ENCODE measurements around the gene SLC44A1. TPM values are rescaled to one million over a fixed set of nuclear protein-coding genes. Genes with fewer than 3 reads are reported as not detected.

SLC44A1 gene
- total and polyA plus RNA-seq, 10 of the 15 experiments (the other 5 are each of a cell fraction or from before 2014, with no cell fraction given), result 2.4 to 21.2 (median 12.4) TPM

GRCh38 chr9:105233873-105234272 lies 10.6 kb upstream of the SLC44A1 start:
- POLR2A ChIA-PET, result no interaction called here
- in situ Hi-C loops (cut with MboI), result no loop called here
- no peaks in the 10 kb centered on the region for H3K9me3 ChIP-seq (replicated peaks; ENCODE audit: control insufficient read depth, insufficient read depth, low read length)
- no peaks in the 10 kb centered on the region for H3K36me3 ChIP-seq (ENCODE audit: control insufficient read depth in 2 of 2, insufficient read depth in 2 of 2, low read length in 1 of 2)
- SMC1A ChIA-PET (ENCODE audit: uncharacterized antibody, unreplicated experiment), result interaction anchor here (0.6 kb wide), 1 partner anchor 451 kb away, joined by 3 read pairs; no protein-coding TSS in a partner anchor
- H3K4me2 ChIP-seq (ENCODE audit: control insufficient read depth, insufficient read depth), result no peak overlapping the region
- FAIRE-seq (no peak), DNase-seq (ENCODE audit: low read depth, low spot score) (no peak), ATAC-seq (no peak)
- no peaks in the 10 kb centered on the region for H3K4me1 ChIP-seq (ENCODE audit: control insufficient read depth, insufficient read depth, low read length)
- CTCF ChIA-PET, result interaction anchor here (1.1 kb wide), 1 partner anchor 8 kb away, joined by 3 read pairs; no protein-coding TSS in a partner anchor
- H3K27ac ChIP-seq (ENCODE audit: control insufficient read depth, insufficient read depth), result no peak overlapping the region
- no peak overlapping the region for H3K9ac ChIP-seq (ENCODE audit: control insufficient read depth, insufficient read depth, low read length)
- BruUV-seq (replicated peaks), result no TSS peak
- H3K4me3 ChIP-seq, result no peak overlapping the region
- RAD21 ChIA-PET (ENCODE audit: unreplicated experiment), result no interaction called here
- H3K27me3 ChIP-seq (replicated peaks in 1 of 2; ENCODE audit: control insufficient read depth in 2 of 2, insufficient read depth in 2 of 2, low read length in 1 of 2), result no peaks in the 10 kb centered on the region
- no peaks in the 10 kb centered on the region for H4K20me1 ChIP-seq (ENCODE audit: control insufficient read depth, insufficient read depth)
- intact Hi-C loops (cut with micrococcal nuclease; ENCODE audit: unreplicated experiment), result no loop called here
- no peaks in the 10 kb centered on the region for H3K79me2 ChIP-seq (ENCODE audit: control insufficient read depth, insufficient read depth, low read length)
- H2AFZ ChIP-seq (ENCODE audit: control insufficient read depth, low read depth, low read length), result no peak overlapping the region
- no peak for TF ChIP-seq POLR2AphosphoS5 (IDR thresholded peaks at IDR 0.05; ENCODE audit: low read length)
- TF ChIP-seq ZNF207 (IDR thresholded peaks at IDR 0.05; ENCODE audit: borderline replicate concordance), result no peak
- no peak for TF ChIP-seq MLLT1 (IDR thresholded peaks at IDR 0.05)
- TF ChIP-seq LARP7 (IDR thresholded peaks at IDR 0.05), result no peak
- no peak for TF ChIP-seq NBN (IDR thresholded peaks at IDR 0.05)
- TF ChIP-seq NKRF (conservative IDR thresholded peaks at IDR 0.05), result no peak
- no peak for TF ChIP-seq IKZF1 (conservative IDR thresholded peaks at IDR 0.05)
- no peak for TF ChIP-seq ASH2L (IDR thresholded peaks at IDR 0.05; ENCODE audit: borderline replicate concordance, low read depth)

Data from GM12878 (cell line).